OCI-LY7 (cell line): Measurements from ENCODE around the gene PKP1. TPM values are rescaled to one million over a fixed set of nuclear protein-coding genes. Genes with fewer than 3 reads are reported as not detected.

Source experiments
- BruUV-seq: library from RNA; stranded (reverse); fragments of 400-500 nt; replicated peaks from 2 replicates; lab custom pipeline; 2021; lab: Mats Ljungman, UMichigan
- CTCF ChIA-PET: fragments of 300-600 bp; sonication (Branson Sonifier 250); formaldehyde crosslinking; loops from one replicate; lab custom pipeline; 2022; ENCODE audit warnings: antibody characterized with exemption; ENCODE audit not compliant: unreplicated experiment; lab: Charles Lee
- POLR2A ChIA-PET: fragments of 300-600 bp; sonication (Branson Sonifier 250); formaldehyde crosslinking; loops from one replicate; lab custom pipeline; 2022; ENCODE audit warnings: antibody characterized with exemption; lab: Charles Lee
- DNase-seq: peaks from one replicate; pipeline ENCODE4 v3.0.0-alpha.2; 2015; ENCODE audit warnings: low spot score
- H2AFZ ChIP-seq: fragments of 200-600 bp; sonication (generic), shearing (Covaris generic); 2 replicates; pipeline ENCODE4 v1.6.1; 2014; ENCODE audit warnings: mild to moderate bottlenecking, antibody characterized with exemption, low read length, moderate library complexity
- H3K27ac ChIP-seq: fragments of 200-600 bp; sonication (generic); 2 replicates; pipeline ENCODE4 v1.5.1; 2014; ENCODE audit warnings: mixed run types, low read depth, mild to moderate bottlenecking, moderate library complexity, low read length, inconsistent platforms; ENCODE audit not compliant: poor library complexity, severe bottlenecking
- H3K36me3 ChIP-seq: fragments of 200-600 bp; sonication (generic); 2 replicates; pipeline ENCODE4 v1.6.1; 2014; ENCODE audit warnings: mild to moderate bottlenecking, antibody characterized with exemption, low read length, moderate library complexity, mixed read lengths; ENCODE audit not compliant: insufficient read depth
- H3K4me1 ChIP-seq: fragments of 200-600 bp; sonication (generic); 2 replicates; pipeline ENCODE4 v1.5.1; 2014; ENCODE audit warnings: mild to moderate bottlenecking, low read length; ENCODE audit not compliant: insufficient read depth, poor library complexity, severe bottlenecking
- H3K4me2 ChIP-seq: fragments of 200-600 bp; sonication (generic); 2 replicates; pipeline ENCODE4 v1.6.1; 2014; ENCODE audit warnings: mild to moderate bottlenecking, low read length
- H3K4me3 ChIP-seq: fragments of 200-600 bp; sonication (generic); 2 replicates; pipeline ENCODE4 v1.5.1; 2014; ENCODE audit warnings: mild to moderate bottlenecking, low read depth, low read length; ENCODE audit not compliant: poor library complexity, severe bottlenecking
- H3K79me2 ChIP-seq: fragments of 200-600 bp; sonication (generic); 2 replicates; pipeline ENCODE4 v1.6.1; 2016; ENCODE audit warnings: low read depth, mild to moderate bottlenecking, low read length, moderate library complexity, mixed read lengths; ENCODE audit not compliant: insufficient read depth
- H3K9me2 ChIP-seq: fragments of 200-600 bp; sonication (generic); 2 replicates; pipeline ENCODE4 v1.6.1; 2016; ENCODE audit warnings: mild to moderate bottlenecking, low read length, mixed read lengths; ENCODE audit not compliant: insufficient read depth
- H3K9me3 ChIP-seq: fragments of 200-600 bp; sonication (generic); 2 replicates; pipeline ENCODE4 v1.6.1; 2014; ENCODE audit warnings: mild to moderate bottlenecking, mixed run types, low read length, mixed read lengths
- H4K20me1 ChIP-seq: fragments of 200-600 bp; sonication (generic); 2 replicates; pipeline ENCODE4 v1.6.1; 2014; ENCODE audit warnings: mild to moderate bottlenecking, antibody characterized with exemption, low read length, moderate library complexity, mixed read lengths; ENCODE audit not compliant: insufficient read depth
- CTCF ChIP-seq: fragments of 200-600 bp; sonication (generic); conservative IDR thresholded peaks from 2 replicates; pipeline ENCODE4 v1.5.1; 2014; ENCODE audit warnings: mild to moderate bottlenecking, antibody characterized with exemption, low read length, moderate library complexity, mixed read lengths
- EZH2phosphoT487 ChIP-seq: fragments of 200-600 bp; sonication (generic); IDR thresholded peaks from 2 replicates; pipeline ENCODE4 v1.6.1; 2018; ENCODE audit warnings: low read depth, borderline replicate concordance, mild to moderate bottlenecking, mixed run types, antibody characterized with exemption, low read length, moderate library complexity, mixed read lengths
- intact Hi-C: fragments of 100-400 bp; cut with micrococcal nuclease; formaldehyde crosslinking; loops from one replicate; pipeline ENCODE4 v1.10.0; 2022; ENCODE audit not compliant: unreplicated experiment
- total RNA-seq, 2 experiments: library from RNA; depleted of rRNA in 1 of 2; stranded (reverse); fragments of >200 nt in 1 of 2; shearing (Covaris generic) in 1 of 2; gene quantifications; 2 replicates each; pipeline ENCODE4 v1.2.3, GENCODE V29; 2014 to 2022

The PKP1 gene
- total RNA-seq, 2 experiments from 2014 or later: not detected

- no peaks in the 10 kb centered on the region; the same call in 1 of the 2 replicates for H4K20me1 ChIP-seq
- ChIA-PET CTCF (no interaction called here), POLR2A (no interaction called here)
- H3K4me3 ChIP-seq: no peak overlapping the region
- H3K4me2 ChIP-seq: no peak overlapping the region
- H3K36me3 ChIP-seq: no peaks in the 10 kb centered on the region
- TF ChIP-seq EZH2phosphoT487 (no peak), CTCF (no peak)
- H3K9me2 ChIP-seq: no peaks in the 10 kb centered on the region
- BruUV-seq: no TSS peak
- H2AFZ ChIP-seq: no peak overlapping the region
- DNase-seq: no peak
- intact Hi-C loops: no loop called here
- H3K9me3 ChIP-seq: no peaks in the 10 kb centered on the region
- no peaks in the 10 kb centered on the region for H3K79me2 ChIP-seq
- H3K4me1 ChIP-seq: no peaks in the 10 kb centered on the region
- no peak overlapping the region for H3K27ac ChIP-seq
Measured at GRCh38 chr1:201310251-201310985, 27.1 kb downstream of the PKP1 start.

GRCh38 chr1:201310986-201311355 is 27.7 kb downstream of the PKP1 start:
- no peaks in the 10 kb centered on the region for H3K36me3 ChIP-seq
- H3K9me3 ChIP-seq: no peaks in the 10 kb centered on the region
- DNase-seq: no peak
- ChIA-PET POLR2A (no interaction called here), CTCF (interaction anchor here (1.3 kb wide), 1 partner anchor 57 kb away, joined by 3 read pairs; no protein-coding TSS in a partner anchor)
- H4K20me1 ChIP-seq: no peaks in the 10 kb centered on the region; the same call in 1 of the 2 replicates
- no peaks in the 10 kb centered on the region for H3K4me1 ChIP-seq
- BruUV-seq: no TSS peak
- no peaks in the 10 kb centered on the region for H3K9me2 ChIP-seq
- H3K27ac ChIP-seq: no peak overlapping the region
- intact Hi-C loops: no loop called here
- H2AFZ ChIP-seq: no peak overlapping the region
- H3K4me2 ChIP-seq: no peak overlapping the region
- H3K79me2 ChIP-seq: no peaks in the 10 kb centered on the region
- TF ChIP-seq EZH2phosphoT487 (no peak), CTCF (no peak)
- no peak overlapping the region for H3K4me3 ChIP-seq

- intact Hi-C loops: no loop called here
- H3K4me3 ChIP-seq: no peak overlapping the region
- no peaks in the 10 kb centered on the region for H3K9me3 ChIP-seq
- no peak for DNase-seq
- ChIA-PET POLR2A (no interaction called here), CTCF (interaction anchor here (1.3 kb wide), 1 partner anchor 57 kb away, joined by 3 read pairs; no protein-coding TSS in a partner anchor)
- no peak overlapping the region for H3K27ac ChIP-seq
- no TSS peak for BruUV-seq
- H2AFZ ChIP-seq: no peak overlapping the region
- no peak for TF ChIP-seq CTCF
- TF ChIP-seq EZH2phosphoT487: no peak
- no peaks in the 10 kb centered on the region for H3K79me2 ChIP-seq
- H3K4me1 ChIP-seq: no peaks in the 10 kb centered on the region
- H3K9me2 ChIP-seq: no peaks in the 10 kb centered on the region
- no peaks in the 10 kb centered on the region for H3K36me3 ChIP-seq
- no peaks in the 10 kb centered on the region; the same call in 1 of the 2 replicates for H4K20me1 ChIP-seq
- H3K4me2 ChIP-seq: no peak overlapping the region
Measured at GRCh38 chr1:201311356-201312011, 28.2 kb downstream of the PKP1 start.
